HG02571 (cell line): ENCODE results near the gene SSC5D.
A peak's percentile ranks its signal among the peaks of the same experiment; 100 is the strongest.

Experiments used
- ATAC-seq: cut with Tn5 transposase; IDR thresholded peaks from one replicate; pipeline ENCODE4 v1.9.1; 2021; ENCODE audit warnings: mild to moderate bottlenecking, moderate library complexity; ENCODE audit not compliant: unreplicated experiment

The SSC5D gene

DNA sequence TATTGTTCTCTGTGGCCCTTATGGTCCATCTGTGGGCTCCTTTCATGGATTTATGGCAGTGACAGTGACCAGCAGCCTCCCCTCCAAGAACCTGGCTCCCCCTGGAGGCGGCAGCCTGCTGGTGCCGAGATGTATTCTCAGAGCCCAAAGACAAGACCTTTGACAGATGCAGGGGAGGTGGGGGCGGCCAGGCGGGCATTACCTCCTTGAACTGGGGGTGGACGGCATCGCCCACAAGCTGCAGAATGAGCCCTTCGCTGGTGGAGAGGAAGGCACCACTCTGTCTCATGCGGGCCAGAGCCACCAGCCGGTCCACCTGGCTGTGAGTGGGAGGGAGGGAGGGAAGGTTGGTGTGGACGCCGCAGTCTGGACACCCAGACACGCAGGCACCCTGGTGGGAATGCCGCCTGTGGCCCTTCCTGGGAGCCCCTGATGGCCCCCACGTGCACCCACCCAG is 33.4 kb upstream of the SSC5D start:
- ATAC-seq: no peak

DNA sequence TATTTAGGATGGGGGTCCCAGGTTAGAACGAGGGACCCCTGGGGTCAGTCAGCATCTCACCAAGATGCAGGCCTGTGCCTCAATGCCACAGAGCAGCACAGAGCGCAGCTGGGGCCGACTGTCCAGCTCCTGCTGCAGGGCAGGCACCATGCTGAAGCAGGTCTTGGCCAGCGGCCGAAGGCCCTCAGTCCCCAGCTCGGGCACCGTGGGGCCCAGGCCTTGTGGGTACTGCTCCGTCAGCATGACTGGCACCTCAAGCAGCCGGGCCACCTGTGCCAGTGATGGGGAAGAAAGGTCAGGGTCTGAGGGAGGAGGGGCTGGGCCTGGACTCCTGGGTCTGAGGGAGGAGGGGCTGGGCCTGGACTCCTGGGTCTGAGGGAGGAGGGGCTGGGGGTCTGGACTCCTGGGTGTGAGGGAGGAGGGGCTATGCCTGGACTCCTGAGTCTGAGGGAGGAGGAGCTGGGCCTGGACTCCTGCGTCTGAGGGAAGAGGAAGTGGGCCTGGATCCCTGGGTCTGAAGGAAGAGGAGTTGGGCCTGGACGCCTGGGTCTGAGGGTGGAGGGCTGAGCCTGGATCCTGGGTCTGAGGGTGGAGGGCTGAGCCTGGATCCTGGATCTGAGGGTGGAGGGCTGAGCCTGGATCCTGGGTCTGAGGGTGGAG is 32.5 kb upstream of the SSC5D start:
- ATAC-seq: no peak

DNA sequence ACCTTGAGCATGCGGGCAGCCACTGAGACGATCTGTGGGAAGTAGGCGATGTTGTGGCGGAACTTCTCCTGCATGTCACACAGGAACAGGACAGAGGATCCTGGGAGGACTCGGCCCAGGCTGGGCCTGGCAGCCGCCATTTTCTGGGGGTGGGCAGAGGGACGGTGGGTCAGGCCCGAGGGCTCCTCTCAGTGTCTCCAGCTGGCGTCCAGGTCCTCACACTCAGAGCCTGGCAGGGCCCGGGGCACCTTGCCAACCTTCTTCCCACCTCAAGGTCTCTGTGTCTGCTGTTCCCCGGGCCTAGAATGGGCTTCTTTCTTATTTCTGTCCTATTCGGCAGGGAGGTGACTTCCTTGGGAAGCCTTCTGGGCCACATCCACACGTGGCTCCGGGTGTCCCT is 31.9 kb upstream of the SSC5D start:
- ATAC-seq: no peak

DNA sequence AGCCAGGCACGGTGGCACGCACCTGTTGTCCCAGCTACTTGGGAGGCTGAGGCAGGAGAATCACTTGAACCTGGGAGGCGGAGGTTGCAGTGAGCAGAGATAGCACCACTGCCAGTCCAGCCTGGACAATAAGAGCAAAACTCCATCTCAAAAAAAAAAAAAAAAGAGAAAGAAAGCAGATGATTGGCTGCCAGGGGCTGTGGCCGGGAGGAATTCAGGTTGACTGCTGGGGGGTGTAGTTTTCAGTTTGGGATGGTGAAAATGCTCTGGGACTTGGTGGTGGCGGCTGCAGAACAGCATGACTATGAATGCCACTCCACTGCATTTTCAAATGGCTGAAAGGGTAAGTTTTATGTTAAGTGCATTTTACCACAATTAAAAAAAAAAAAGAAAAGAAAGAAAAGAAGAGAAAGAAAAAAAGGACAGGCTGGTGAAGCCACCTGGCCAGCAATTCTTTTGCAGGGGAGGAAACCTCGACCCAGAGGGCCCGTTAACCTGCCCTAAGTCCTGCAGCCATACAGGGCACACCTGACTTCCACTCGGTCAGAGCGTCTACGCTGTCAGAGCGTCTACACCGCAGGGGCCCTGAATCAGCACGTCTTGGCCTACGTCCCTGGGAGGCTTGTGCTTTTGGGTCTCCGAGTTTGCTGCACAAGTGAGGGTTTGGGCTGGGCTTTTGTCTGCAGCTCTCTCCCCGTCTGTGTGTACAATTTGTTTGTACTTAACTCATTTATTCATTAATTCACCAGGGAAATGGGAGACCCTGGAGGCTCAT is 30.4 kb upstream of the SSC5D start:
- no peak for ATAC-seq

DNA sequence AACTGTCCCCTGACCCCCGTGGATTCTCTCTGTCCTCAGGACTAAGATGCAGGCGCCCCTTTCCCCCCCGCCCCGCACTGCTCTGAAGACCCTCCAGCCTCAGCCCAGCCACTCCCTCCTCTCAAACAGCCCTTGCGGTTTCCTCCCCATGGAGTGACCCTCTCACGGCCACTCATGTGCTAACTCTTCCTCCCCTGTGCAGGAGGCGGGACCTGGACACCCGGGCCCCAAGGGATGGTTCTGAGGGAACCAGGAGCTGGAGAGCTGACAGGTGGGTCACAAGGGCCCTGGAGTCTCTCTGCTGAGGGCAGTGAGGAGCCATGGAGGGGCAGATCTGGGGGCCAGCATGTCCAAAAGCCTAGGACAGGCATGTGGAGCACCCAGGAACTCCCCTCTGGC is 28.7 kb upstream of the SSC5D start:
- no peak for ATAC-seq

DNA sequence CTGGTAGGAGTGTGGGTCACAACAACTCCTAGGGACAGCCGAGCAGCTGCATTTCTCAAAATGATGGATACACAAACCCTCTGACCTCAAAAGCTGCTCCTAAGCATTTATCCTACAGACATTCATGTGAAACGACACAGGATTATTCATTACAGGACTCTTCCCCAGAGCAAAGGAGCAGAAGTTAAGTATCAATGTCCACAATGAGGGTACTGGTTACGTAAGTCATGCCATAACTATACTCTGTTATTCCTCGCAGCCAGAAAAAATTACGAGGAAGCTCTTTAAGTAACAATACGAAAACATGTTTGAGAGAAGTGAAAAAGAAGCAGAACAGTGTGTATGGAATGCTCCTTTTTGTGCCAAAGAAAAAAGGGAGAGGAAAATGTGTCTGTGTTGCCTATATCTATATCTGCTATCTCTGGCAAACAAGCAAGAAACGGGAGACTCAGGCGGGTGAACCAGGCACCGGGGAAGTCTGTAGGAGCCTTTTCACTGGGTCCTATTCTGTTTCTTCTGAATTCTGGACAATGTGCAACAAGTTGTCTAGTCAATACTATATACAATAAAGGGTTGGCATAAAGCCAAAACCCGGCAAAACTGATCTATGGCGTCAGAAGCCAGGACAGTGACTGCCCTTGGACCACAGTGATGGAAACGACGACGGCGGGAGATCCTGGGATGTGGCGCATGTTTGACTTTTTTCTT is 28.1 kb upstream of the SSC5D start:
- no peak for ATAC-seq

DNA sequence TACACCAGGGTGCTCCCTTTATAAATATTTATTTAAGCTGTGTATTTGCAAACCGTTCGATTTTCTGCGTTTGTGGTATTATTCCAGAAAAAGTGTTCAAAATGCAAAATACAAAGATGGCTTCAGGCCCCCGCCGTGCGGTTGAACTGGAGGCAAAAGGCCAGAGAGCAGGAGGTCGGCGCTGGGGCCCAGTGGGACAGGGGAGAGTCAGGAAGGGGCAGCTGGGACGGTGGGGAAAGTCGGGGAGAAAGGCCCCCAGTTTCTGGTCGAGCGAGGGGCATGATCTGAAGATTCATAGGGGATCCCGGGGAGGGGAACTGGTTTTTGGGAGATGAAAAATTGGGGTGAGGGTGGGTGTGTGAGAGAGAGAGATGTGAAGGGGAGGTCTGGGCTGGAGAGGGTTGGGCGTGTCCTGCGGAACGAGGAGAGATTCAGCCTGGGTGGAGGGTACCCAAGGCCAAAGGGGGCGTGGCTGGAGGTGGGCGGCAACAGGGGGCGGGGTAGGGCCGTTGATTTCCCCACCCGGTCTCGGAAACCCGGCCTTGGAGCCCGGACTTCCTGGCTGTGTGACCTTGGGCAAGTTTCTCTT is 27.5 kb upstream of the SSC5D start:
- ATAC-seq: no peak

DNA sequence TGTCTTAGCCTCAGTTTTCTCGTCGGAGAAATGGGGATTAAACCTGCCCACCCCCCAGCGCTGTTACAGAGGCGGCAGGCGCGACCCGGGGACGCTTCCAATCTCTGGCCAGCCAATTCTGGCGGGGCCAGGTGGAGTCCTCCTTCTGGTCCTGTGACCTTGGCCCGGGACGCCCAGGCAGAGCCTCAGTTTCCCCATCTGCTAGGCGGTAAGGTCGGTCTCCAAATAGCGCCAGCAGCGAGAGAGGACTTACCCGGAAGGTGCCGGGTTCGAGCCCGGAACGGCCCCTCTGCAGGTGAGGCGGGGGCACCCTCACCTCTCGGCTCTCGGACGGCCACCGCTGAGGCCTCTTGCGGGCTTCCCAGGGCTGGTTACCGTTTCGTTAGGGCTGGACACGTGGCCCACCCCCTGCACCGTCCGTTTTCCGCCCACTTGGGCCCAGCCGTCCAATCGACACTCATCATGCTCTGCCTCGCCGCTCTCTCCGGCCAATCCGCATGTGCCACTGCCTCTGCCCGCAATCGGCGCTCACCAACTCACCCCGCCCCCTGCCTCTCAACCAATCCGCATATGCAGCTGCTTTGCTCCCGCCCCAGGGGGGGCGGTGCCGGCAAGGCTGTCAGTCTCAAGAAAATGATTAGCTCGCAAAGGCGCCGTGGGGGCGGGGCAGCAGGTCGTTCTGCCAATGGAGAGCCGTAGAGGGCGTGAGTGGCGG is 26.8 kb upstream of the SSC5D start, which contains the start of gene ISOC2:
TSS of gene ISOC2 (minus strand) at position 384 of the 715 bp plus-strand sequence. CDS start 5,156 bp downstream, outside the sequence.
- peak; percentile 87 for ATAC-seq

DNA sequence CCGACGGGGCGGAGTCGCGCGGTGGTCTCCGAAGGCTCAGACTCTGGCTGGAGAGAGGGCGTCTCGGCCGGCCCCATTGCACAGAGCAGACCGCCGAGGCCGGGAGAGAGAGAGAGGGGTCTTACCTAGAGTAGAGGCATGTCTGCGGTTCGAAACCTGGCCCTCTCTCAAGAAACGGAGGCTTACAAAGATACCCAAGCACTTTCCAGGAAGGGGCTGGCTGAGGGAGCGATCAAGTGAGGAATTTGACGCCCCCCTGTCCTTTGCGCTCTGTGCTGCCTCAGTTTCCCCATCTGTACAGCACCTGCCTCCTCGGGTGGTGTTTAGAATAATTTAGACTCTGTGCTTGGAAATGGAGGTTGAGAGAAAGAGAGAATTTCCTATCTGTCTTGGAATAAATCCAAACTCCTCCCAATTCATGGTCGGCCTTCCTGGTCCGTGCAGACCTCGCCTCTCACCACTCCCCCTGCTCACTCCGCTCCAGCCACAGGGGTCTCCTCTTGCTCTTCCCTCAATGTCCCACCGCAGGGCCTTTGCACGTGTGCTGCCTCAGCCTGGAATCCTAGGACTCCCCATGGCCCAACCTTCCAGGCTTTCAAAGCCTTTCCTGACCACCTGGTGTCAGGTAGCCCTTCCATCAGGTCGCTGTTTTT is 26.1 kb upstream of the SSC5D start:
- ATAC-seq: no peak

DNA sequence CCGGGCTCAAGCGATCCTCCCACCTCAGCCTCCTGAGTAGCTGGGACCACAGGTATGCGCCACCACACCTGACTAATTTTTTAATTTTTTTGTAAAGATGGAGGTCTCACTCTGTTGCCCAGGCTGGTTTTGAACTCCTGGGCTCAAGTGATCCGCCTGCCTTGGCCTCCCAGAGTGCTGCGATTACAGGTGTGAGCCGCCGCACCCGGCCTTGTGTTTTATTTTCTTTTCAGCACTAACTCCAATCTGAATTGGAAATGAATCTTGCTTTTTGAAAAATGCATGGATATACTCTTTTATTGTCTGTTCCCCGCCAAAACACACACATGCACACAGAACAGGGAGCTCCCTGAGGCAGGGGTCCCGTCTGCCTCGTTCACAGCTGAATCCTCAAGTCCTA is 25.5 kb upstream of the SSC5D start:
- ATAC-seq: no peak

DNA sequence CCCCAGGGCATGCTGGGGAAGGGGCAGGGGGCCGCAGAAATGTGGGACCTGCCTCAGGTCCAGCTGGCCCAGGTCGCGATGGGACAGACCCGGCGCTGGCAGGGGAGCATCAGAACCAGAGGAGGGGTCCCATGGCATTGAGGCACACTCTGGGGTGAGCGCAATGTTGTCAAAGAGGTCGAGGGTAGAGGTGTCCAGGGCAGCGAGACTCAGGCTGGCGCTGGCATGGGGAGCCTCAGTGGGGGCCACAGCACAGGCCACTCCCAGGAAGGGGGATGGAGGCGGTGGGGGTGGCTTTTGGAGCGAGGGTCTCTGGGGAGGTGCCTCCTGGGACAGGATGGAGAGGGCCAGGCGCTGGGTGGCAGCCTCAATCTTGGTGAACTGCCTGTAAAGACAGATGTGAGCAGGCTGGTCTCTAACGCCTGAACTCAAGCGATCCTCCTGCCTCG is 24.6 kb upstream of the SSC5D start:
- ATAC-seq: no peak

DNA sequence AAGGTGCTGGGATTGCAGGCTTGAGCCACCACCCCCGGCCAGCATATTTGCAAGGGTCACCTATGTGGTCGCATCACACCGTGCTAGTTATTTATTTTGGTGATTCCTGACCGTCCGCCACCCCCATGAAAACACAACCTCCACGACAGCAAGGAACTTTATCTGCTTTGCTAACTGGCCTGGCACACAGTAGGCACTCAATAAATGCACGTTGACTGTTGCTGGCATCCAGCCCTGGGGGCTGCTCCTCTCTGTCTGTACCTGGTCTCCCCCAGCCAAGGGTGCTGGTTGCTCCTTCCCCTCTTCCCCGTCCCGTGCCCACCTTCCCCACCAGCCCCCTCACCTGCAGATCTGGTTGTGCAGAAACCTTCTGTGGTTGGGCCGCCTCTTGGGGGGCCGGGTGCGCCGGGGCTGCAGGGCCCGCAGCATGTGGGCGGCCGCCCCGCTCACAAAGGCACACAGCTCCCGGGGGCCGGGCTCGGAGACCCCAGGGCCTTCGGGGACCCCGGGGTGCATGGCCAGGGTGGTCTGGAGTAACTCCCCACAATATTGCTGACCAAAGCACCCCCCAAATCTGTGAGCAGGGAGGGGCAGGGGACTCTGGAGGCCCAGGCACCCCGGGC is 24.1 kb upstream of the SSC5D start:
- no peak for ATAC-seq

DNA sequence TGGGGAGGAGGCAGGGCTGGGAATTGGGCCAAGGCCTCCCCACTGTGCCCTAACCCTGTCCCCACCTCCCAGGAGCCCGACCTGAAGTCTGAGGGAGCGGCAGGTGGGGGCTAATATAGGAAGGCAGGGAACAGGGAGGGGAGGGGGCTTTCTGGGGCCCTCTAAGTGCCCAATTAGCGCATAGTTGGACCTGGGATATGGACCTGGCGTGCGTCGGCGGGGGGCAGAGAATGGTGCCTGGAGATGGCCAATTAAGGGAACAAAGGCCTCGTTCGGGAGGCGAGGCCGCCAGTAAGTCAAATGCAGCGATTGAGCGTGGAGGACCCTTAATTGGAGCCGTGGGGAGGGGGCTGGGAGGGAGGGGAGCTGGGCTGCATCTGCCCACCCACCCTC is 23.6 kb upstream of the SSC5D start, which contains the start of gene C19orf85:
TSS of gene C19orf85 (minus strand) at position 90 of the 393 bp plus-strand sequence. CDS start 197 bp downstream, outside the sequence.
- ATAC-seq: no peak

DNA sequence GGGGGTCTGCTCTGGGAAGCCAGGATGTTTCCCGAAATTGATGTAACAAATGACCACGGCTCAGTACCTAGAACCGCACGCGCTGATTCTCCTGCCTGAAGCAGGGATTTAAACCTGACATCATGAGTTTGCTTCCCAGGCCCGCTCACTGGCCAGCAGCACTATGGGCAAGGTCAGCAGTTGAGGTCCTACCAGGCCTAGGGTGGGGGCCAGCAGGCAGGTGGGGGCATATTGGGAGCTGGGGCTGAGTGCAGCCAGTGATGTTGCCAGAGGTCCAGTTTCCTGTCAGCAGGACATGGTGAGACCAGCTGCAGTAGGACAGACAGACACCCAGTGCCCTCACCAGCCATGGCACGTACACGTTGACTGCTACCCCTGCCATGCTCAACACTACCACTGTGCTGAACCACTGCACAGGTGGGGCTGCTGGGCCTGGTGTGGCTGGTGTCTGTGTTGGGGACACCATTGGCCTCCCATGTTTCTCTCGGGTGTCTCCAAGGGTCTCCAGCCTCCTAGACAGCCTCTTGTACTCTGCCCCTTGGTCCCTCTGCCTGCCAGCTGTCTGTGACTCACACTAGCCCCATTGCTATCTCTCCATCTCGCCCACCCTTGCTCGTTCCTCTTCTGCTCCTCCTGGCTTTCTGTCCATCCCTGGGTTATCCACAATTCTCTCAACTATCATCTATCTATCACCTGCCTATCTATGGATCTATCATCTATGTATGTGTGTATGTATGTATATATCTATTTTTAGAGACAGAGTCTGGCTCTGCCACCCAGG is 22.6 kb upstream of the SSC5D start:
- no peak for ATAC-seq

DNA sequence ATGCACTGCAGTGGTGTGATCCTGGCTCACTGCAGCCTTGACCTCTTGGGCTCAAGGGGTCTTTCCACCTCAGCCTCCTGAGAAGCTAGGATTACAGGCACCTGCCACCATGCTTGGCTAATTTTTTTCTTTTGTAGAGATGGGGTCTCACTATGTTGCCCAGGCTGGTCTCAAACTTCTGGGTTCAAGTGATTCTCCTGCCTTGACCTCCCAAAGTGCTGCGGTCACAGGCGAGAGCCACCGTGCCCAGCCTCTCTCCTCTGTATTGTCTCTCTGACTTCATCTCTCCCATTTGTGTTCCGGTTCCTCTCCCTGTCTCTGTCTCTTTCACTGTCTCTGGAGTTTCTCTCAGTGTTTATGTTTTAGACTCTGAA is 22.0 kb upstream of the SSC5D start:
- ATAC-seq: no peak

DNA sequence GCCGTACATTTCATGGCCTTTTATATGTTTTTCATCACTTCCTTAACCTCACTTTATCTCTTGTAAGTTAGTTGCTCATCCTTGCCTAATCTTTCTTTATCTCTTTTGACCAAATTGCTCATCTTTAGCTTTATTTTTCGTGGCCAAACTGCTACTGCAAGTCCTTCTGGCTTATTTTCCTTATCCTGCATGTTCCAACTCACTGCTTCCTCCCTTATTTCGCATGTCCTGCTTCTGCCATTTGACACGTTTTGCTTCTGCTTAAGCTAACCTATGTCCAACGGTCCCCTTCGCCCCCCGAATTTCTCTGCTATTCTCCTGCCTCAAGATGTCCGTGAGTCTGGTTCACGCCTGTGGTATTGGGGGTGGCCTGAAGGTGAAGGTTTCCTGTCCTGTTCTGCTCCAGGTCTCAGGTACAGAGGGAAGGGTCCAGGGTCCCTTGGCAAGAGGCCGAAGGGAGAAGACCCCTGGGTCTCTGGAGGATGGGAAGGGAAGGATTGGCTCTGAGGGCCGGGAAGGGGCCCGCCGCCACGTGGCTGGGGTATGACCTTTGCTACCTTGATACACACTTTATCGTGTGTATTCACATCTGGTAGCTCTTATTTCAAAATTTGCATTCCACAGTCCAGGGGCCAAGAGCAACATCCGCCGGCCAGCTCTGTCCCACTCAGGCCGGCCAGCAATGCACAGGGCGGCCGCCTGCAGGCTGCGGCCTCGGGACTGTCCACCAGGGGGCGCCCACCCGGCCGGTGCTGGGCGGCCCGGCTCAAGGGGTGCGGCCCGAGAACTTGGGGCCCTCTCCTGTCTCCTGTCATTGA is 20.8 kb upstream of the SSC5D start:
- no peak for ATAC-seq

DNA sequence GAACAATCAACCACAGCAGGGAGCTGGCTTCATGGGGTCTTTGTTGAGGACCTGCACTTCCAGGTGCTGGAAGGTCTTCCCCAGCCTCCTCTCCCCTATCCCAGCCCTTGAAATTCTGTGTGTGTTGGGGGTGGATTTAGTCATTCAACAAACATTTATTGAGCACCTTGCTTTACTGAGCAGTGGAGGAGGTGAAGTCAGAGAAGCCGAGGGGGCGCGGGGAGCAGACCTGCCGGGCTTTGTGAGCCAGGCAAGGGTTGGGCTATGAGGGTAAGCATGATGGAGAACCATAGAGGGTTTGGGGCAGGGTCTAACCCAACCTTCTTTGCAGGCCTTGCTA is 20.2 kb upstream of the SSC5D start:
- no peak for ATAC-seq

DNA sequence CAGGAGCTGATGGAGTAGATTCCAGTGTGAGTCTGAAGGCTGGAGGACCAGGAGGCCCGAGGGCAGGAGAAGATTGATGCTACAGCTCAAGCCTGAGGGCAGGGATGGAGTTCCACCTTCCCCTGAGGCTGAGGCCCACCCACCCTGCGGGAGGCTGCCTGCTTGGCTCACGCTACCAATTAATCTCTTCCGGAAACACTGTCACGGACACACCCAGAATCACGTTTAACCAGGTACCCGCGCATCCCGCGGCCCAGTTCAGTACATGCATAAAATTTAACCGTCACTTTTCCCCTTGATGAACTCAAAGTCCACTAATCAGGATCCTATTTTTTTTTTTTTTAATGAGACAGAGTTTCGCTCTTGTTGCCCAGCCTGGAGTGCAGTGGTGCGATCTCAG is 17.0 kb upstream of the SSC5D start:
- ATAC-seq: no peak
